HepG2 (cell line): Measurements from ENCODE around the gene INKA1. TPM values are rescaled to one million over a fixed set of nuclear protein-coding genes. Genes with fewer than 3 reads are reported as not detected.
A peak's percentile ranks its signal among the peaks of the same experiment; 100 is the strongest.

ENCODE experiments used
- ARID5B ChIP-seq: IDR thresholded peaks from 2 replicates; pipeline ENCODE4 v1.4.0; 2020; ENCODE audit warnings: mild to moderate bottlenecking, missing genetic modification reagents
- ATM ChIP-seq: fragments of 450-650 bp; IDR thresholded peaks from 2 replicates; pipeline ENCODE4 v1.7.1; 2017; ENCODE audit warnings: mild to moderate bottlenecking, borderline replicate concordance
- FOXK2 ChIP-seq: fragments of 450-650 bp; IDR thresholded peaks from 2 replicates; pipeline ENCODE4 v1.6.1; 2016
- KLF9 ChIP-seq: IDR thresholded peaks from 2 replicates; pipeline ENCODE4 v1.6.1; 2016; ENCODE audit warnings: low read depth
- MTERF4 ChIP-seq: sonication (generic); formaldehyde crosslinking; IDR thresholded peaks from 2 replicates; pipeline ENCODE4 v1.8.0; 2023; ENCODE audit warnings: mild to moderate bottlenecking, missing genetic modification reagents
- MYC ChIP-seq: sonication (generic); formaldehyde crosslinking; IDR thresholded peaks from 2 replicates; pipeline ENCODE4 v1.9.0; 2021; ENCODE audit warnings: missing genetic modification reagents, borderline replicate concordance
- TBL1XR1 ChIP-seq: fragments of 150-350 bp; IDR thresholded peaks from 2 replicates; pipeline ENCODE4 v1.6.1; 2014; ENCODE audit warnings: borderline replicate concordance, low read length; ENCODE audit not compliant: partially characterized antibody
- TSC22D2 ChIP-seq: sonication (generic); formaldehyde crosslinking; IDR thresholded peaks from 2 replicates; pipeline ENCODE4 v1.5.1; 2020; ENCODE audit warnings: missing genetic modification reagents, mild to moderate bottlenecking, borderline replicate concordance
- ZMYM2 ChIP-seq: sonication (generic); formaldehyde crosslinking; IDR thresholded peaks from 2 replicates; pipeline ENCODE4 v1.8.0; 2022; ENCODE audit warnings: mild to moderate bottlenecking, missing genetic modification reagents
- ZNF407 ChIP-seq: sonication (generic); formaldehyde crosslinking; IDR thresholded peaks from one replicate; pipeline ENCODE4 v1.5.1; 2020; ENCODE audit warnings: mild to moderate bottlenecking, missing genetic modification reagents; ENCODE audit errors: not compliant biosample characterization
- ZNF615 ChIP-seq: sonication (generic); formaldehyde crosslinking; IDR thresholded peaks from 2 replicates; pipeline ENCODE4 v1.5.0; 2020; ENCODE audit warnings: mild to moderate bottlenecking, missing genetic modification reagents, borderline replicate concordance
- ZNF883 ChIP-seq: sonication (generic); formaldehyde crosslinking; IDR thresholded peaks from 2 replicates; pipeline ENCODE4 v1.5.1; 2020; ENCODE audit warnings: mild to moderate bottlenecking, missing genetic modification reagents; ENCODE audit errors: not compliant biosample characterization
- polyA plus RNA-seq, 8 experiments: library from polyadenylated mRNA; depleted of rRNA in 3 of 8; stranded (reverse) in 7 of 8; unstranded in 1 of 8; fragments of >200 nt; fragmentation: Illumina TruSeq in 4 of 8; extraction: Trizol in 4 of 8; gene quantifications; 2 replicates each; pipeline versions ENCODE4 v1.2.1 to v1.2.3, GENCODE V29; 2011 to 2016; ENCODE audit warnings: low read depth in 4 of 8, missing spikeins in 1 of 8, mixed read lengths in 1 of 8; ENCODE audit not compliant: insufficient read depth in 1 of 8
- total RNA-seq, 5 experiments: library from RNA; depleted of rRNA; stranded (reverse); fragments of >200 nt; fragmentation: Illumina TruSeq; extraction: Trizol; gene quantifications; 2 replicates each; pipeline ENCODE4 v1.2.3, GENCODE V29; 2016; ENCODE audit warnings: low read depth in 1 of 5
- TF ChIP-seq, protein P1 (sequence below): IDR thresholded peaks from 2 replicates; pipeline ENCODE4 v1.6.1; 2016; ENCODE audit warnings: mild to moderate bottlenecking

The INKA1 gene
- total and polyA plus RNA-seq, 2 of the 13 experiments (the other 11 are each of a cell fraction or from before 2014, with no cell fraction given) = 0.22 to 0.41 TPM

DNA sequence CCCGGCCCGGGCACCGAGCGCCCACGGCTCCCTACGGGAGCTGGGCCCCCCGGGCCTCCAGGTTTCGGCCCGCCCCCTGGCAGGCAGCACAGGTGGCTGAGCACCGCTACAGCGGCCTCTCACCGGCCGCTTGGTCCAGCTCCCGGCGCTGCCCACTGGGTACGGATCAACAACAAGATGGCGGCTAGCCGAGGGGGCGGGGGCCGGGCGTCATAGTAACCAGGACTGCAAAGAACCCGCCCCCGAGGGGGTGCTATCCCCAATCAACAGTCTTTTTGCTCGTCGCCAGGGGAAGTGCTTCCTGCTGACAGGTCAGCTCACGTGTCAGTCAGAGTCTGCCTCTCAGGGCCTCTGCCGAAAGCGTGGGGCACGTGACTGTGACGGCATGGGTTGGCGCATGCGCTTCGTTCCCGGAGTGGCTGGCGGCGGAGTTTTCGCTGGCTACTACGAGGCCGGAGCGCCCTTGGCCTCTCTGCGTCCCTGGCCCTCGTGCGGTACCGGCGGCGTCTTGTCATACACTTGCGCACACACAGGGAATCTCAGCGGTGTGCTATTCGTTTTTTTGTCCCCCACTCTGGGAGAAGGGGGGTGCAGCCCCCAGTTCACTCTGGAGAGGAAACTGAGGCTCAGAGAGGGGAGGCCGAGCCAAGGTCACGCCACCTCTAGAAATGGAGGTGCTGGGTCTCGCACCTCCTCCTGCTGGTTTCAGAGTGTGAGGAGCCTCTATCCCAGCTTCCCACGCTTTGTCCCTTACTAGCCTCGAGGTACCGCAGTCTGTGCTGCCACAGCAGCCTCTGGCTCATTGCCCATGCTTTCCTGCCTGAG lies 16.5 kb upstream of the INKA1 start, which contains the start of gene IP6K1 (continued):
- TF ChIP-seq TSC22D2 (CRISPR knock-in tag) (peak; percentile 66; the same call in 1 of the 2 replicates), TBL1XR1 (no peak), ATM (no peak), MYC (CRISPR knock-in tag) (peak; percentile 85), ZNF407 (CRISPR knock-in tag) (no peak), KLF9 (0 out of 2 replicates have a peak, but pooled peaks have one; percentile 69), ARID5B (CRISPR knock-in tag) (peak; percentile 23; the same call in 1 of the 2 replicates), FOXK2 (peak; percentile 70; the same call in 1 of the 2 replicates), ZNF615 (0 out of 2 replicates have a peak, but pooled peaks have one; percentile 70), ZMYM2 (CRISPR knock-in tag) (no peak), MTERF4 (CRISPR knock-in tag) (peak; percentile 89; the same call in 1 of the 2 replicates), ZNF883 (CRISPR knock-in tag) (peak; percentile 55)
- TF ChIP-seq, protein P1, sequence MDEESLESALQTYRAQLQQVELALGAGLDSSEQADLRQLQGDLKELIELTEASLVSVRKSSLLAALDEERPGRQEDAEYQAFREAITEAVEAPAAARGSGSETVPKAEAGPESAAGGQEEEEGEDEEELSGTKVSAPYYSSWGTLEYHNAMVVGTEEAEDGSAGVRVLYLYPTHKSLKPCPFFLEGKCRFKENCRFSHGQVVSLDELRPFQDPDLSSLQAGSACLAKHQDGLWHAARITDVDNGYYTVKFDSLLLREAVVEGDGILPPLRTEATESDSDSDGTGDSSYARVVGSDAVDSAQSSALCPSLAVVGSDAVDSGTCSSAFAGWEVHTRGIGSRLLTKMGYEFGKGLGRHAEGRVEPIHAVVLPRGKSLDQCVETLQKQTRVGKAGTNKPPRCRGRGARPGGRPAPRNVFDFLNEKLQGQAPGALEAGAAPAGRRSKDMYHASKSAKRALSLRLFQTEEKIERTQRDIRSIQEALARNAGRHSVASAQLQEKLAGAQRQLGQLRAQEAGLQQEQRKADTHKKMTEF (CRISPR knock-in tag) = no peak; the same call in 1 of the 2 replicates
